ENCODE results near the gene C12orf56. TPM values are rescaled to one million over a fixed set of nuclear protein-coding genes. Genes with fewer than 3 reads are reported as not detected.
"Not testable (repeated sequence)": the region's sequence is repeated elsewhere in the genome, so short reads cannot be mapped to it uniquely, and the experiment has no call there.

C12orf56 gene
- total RNA-seq, 1 donor from 2014 or later, result not detected

GRCh38 chr12:64385468-64385867 lies 5.1 kb downstream of the C12orf56 start:
- no peak for DNase-seq (ENCODE audit: low read depth in 2 of 2)

DNA sequence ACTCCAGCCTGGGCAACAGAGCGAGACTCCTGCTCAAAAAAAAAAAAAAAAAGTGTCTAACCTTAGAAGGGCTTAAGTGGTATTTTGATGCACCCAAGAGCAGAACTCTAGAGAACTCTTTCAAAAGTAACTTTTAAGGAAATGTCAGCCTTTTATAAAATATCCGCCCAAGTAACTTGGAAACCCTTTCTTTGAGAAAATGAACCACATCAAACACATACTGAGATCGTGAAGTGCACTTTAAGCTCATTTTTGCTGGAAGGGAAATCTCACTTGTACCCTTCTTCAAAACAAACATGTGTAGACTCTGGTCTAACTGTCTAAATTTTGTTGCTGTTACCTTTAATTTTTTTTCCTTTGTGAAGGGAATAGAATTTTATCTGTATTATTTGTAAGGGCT lies 5.5 kb downstream of the C12orf56 start:
- DNase-seq (ENCODE audit: low read depth in 2 of 2), result no peak

- no peak for DNase-seq (ENCODE audit: low read depth in 2 of 2)
Observed at GRCh38 chr12:64383675-64384074, 6.9 kb downstream of the C12orf56 start.

DNA sequence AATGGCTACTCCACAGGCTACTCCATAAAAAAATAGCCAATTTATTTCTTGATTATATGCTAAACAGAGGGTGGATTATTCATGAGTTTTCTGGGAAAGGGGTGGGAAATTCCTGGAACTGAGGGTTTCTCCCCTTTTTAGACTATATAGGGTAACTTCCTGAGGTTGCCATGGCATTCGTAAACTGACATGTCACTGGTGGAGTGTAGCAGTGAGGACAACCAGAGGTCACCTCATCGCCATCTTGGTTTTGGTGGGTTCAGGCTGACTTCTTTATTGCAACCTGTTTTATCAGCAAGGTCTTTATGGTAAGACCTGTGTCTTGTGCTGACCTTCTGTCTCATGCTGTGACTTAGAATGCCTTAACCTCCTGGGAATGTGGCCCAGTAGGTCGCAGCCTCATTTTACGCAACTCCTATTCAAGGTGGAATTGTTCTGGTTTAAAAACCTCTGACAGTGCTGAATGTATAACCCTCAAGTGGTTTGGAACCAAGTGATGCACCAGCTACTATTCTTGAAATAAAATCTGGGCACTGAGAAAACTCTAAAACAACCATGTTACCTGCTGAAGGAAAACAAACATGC lies 27.7 kb downstream of the C12orf56 start:
- no peak for DNase-seq (ENCODE audit: low read depth in 2 of 2)

DNA sequence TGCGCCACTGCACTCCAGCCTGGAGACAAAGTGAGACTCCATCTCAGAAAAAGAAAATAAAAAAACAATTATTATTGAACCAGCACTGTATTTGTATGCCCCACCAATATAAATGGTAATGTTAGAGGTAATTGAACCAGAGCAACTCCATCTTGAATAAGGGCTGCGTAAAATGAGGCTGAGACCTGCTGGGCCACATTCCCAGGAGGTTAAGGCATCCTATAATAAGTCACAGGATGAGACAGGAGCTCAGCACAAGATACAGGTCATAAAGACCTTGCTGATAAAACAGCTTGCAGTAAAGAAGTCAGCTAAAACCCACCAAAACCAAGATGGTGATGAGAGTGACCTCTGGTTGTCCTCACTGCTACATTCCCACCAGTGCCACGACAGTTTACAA lies 29.4 kb downstream of the C12orf56 start:
- DNase-seq (ENCODE audit: low read depth in 2 of 2), result not testable (repeated sequence)

- not testable (repeated sequence) for DNase-seq (ENCODE audit: low read depth in 2 of 2)
Observed at GRCh38 chr12:64356209-64356608, 34.3 kb downstream of the C12orf56 start.

DNA sequence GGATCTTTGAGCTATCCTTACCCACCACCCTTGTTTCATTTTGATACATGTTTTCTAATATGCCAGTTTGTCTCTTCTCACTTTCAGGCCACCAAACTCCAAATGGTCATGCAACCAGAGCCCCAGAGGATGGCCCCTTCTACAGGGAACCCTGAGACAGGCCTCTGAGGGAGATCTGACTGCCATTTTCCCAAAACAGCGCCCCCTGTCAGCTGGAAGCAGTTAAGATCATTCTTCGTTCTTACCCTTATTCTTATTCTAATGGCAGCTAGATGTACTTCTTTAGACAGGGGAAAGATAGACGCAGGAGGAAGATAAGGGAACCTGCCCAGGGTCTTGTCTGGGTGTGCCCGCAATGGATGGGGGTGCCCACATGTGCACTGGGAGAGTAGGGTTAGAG lies 38.4 kb downstream of the C12orf56 start:
- DNase-seq (ENCODE audit: low read depth in 2 of 2), result no peak

DNA sequence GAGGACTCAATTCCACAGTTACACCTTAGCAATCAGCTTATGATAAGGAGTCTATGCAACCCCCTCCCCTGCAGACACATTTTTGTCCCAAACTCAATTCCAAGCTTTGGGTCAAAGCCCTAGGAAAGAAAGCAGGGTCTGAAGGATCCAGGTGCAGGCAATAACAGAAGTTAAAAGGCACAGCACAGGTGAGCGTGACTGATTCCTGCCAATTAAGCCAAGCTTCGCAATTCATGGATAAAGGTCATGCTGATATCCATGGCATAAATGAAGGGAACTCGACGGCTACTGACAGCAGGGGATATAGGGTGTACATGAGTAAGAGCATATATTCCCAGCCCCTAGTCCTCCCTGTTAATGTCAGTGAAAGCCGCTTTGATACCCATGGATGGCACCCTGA lies 39.3 kb downstream of the C12orf56 start:
- no peak for DNase-seq (ENCODE audit: low read depth in 2 of 2)

GRCh38 chr12:64347630-64348029 lies 42.9 kb downstream of the C12orf56 start:
- DNase-seq (ENCODE audit: low read depth in 2 of 2), result no peak

GRCh38 chr12:64344631-64345030 lies 45.9 kb downstream of the C12orf56 start:
- DNase-seq (ENCODE audit: low read depth in 2 of 2), result not testable (repeated sequence)

GRCh38 chr12:64340546-64340945 lies 50.0 kb downstream of the C12orf56 start:
- not testable (repeated sequence) for DNase-seq (ENCODE audit: low read depth in 2 of 2)

DNA sequence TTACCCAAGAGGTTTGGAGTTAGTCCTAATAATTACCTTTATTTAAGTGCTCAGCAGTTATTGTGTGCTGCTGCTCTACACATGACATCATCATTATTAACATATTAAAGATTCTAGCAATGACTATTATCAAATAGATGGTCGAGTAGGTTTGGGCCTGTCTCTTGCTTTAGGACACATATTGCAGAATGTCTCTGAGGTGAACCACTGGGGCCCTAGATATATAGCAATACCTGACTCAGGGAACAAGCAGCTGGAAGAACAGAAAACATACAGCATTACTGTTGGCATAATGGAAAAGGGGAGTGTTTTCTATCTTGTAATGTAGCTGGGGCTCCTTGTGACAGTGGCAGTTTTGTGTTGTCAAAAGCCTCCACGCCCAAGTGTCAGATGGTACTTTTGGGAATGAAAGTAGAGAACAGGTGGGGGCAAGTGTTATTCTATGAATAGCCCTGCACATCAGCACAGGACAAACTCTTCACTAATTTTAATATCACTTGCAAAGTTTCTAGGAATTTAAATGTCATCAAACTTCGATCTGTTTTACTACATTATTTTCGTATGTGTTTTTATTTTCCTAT lies 54.6 kb downstream of the C12orf56 start:
- no peak for DNase-seq (ENCODE audit: low read depth in 2 of 2)

- no peak for DNase-seq (ENCODE audit: low read depth in 2 of 2)
Observed at GRCh38 chr12:64332938-64333337, 57.6 kb downstream of the C12orf56 start.

- no peak for DNase-seq (ENCODE audit: low read depth in 2 of 2)
Observed at GRCh38 chr12:64332296-64332695, 58.3 kb downstream of the C12orf56 start.

DNA sequence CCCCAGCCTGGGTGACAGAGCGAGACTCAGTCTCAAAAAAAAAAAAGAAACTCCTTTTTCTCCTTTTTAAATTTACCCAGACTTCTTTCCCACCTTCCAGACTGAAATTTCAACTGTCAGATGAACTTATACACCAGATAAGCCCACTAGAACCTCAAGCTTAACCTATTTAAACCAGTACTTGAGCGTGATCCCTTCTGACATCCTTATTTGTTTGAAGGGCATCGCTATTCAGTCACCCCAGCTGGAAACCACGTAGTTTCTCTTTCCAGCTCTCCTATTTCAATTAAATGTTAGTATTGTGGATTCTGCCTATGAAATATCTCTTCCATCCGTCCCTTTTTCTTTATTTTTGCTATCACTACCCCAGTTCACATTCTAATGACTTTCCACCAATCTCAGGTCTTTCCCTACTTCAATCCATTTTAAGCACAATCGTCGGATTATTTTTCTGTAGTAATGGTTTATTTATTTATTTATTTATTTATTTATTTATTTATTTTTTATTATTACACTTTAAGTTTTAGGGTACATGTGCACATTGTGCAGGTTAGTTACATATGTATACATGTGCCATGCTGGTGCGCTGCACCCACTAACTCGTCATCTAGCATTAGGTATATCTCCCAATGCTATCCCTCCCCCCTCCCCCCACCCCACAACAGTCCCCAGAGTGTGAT lies 61.4 kb downstream of the C12orf56 start:
- not testable (repeated sequence) for DNase-seq (ENCODE audit: low read depth in 2 of 2)

DNA sequence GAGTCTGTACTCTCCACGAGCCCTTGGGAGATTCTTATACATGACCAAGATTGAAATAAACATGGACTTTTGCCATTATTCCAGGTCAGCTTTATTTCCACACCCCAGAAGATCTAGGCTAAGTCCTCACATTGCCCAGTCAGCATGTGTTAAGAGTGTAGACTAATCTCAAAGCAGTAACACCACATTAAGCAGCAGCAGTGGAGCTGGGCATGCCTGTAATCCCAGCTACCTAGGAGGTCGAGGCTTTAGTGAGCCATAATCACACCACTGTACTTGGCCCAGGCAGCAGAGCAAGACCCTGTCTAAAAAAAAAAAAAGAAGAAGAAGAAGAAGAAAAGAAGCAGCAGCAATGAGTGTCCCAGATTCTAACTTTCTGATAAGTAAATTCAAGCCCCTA lies 65.5 kb downstream of the C12orf56 start:
- no peak for DNase-seq (ENCODE audit: low read depth in 2 of 2)

GRCh38 chr12:64323476-64324225 lies 66.9 kb downstream of the C12orf56 start:
- DNase-seq (ENCODE audit: low read depth in 2 of 2), result no peak

GRCh38 chr12:64323006-64323405 lies 67.6 kb downstream of the C12orf56 start:
- no peak for DNase-seq (ENCODE audit: low read depth in 2 of 2)

- no peak for DNase-seq (ENCODE audit: low read depth in 2 of 2)
Observed at GRCh38 chr12:64320611-64321010, 69.9 kb downstream of the C12orf56 start.

GRCh38 chr12:64319540-64320225 lies 70.9 kb downstream of the C12orf56 start:
- DNase-seq (ENCODE audit: low read depth in 2 of 2), result not testable (repeated sequence)

GRCh38 chr12:64318605-64319004 lies 72.0 kb downstream of the C12orf56 start:
- DNase-seq (ENCODE audit: low read depth in 2 of 2), result peak in 1 of 2 donors; percentile 12

- no peak for DNase-seq (ENCODE audit: low read depth in 2 of 2)
Observed at GRCh38 chr12:64311877-64312276, 78.7 kb downstream of the C12orf56 start.

Data from dermis microvascular lymphatic vessel endothelial cell (primary cell).